NB4 (cell line): ENCODE measurements around the gene PRCP.

Experiments
- POLR2A ChIP-seq: IDR thresholded peaks from 2 replicates; pipeline ENCODE4 v1.6.1; 2011; ENCODE audit warnings: mild to moderate bottlenecking; ENCODE audit not compliant: insufficient read length; ENCODE audit errors: extremely low read depth
- TF ChIP-seq, protein P1 (sequence below): IDR thresholded peaks from one replicate; pipeline ENCODE4 v1.5.1; 2012; ENCODE audit warnings: low read depth, low read length
- TF ChIP-seq, protein P2 (sequence below): IDR thresholded peaks from 2 replicates; pipeline ENCODE4 v1.6.1; 2011; ENCODE audit warnings: low read depth, low read length

- TF ChIP-seq POLR2A, result no peak
- TF ChIP-seq, protein P1, sequence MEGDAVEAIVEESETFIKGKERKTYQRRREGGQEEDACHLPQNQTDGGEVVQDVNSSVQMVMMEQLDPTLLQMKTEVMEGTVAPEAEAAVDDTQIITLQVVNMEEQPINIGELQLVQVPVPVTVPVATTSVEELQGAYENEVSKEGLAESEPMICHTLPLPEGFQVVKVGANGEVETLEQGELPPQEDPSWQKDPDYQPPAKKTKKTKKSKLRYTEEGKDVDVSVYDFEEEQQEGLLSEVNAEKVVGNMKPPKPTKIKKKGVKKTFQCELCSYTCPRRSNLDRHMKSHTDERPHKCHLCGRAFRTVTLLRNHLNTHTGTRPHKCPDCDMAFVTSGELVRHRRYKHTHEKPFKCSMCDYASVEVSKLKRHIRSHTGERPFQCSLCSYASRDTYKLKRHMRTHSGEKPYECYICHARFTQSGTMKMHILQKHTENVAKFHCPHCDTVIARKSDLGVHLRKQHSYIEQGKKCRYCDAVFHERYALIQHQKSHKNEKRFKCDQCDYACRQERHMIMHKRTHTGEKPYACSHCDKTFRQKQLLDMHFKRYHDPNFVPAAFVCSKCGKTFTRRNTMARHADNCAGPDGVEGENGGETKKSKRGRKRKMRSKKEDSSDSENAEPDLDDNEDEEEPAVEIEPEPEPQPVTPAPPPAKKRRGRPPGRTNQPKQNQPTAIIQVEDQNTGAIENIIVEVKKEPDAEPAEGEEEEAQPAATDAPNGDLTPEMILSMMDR, result no peak
- TF ChIP-seq, protein P2, sequence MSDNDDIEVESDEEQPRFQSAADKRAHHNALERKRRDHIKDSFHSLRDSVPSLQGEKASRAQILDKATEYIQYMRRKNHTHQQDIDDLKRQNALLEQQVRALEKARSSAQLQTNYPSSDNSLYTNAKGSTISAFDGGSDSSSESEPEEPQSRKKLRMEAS, result no peak
These were observed 32.3 kb upstream of the PRCP start for GRCh38 chr11:82932564-82932963.
